Kidney epithelial cell (primary cell): Measurements from ENCODE around the gene CHPF2. TPM values are rescaled to one million over a fixed set of nuclear protein-coding genes. Genes with fewer than 3 reads are reported as not detected.

ENCODE experiments used
- DNase-seq: peaks from one replicate; pipeline ENCODE4 v3.0.0-alpha.2; 2010; ENCODE audit warnings: low read depth
- H3K27me3 ChIP-seq: 2 replicates; pipeline ENCODE4 v1.6.0; 2011; ENCODE audit warnings: low read length; ENCODE audit not compliant: control insufficient read depth, insufficient read depth
- H3K36me3 ChIP-seq: 2 replicates; pipeline ENCODE4 v1.5.1; 2011; ENCODE audit warnings: low read length; ENCODE audit not compliant: control insufficient read depth, insufficient read depth
- H3K4me3 ChIP-seq: 2 replicates; pipeline ENCODE4 v1.5.1; 2011; ENCODE audit warnings: low read depth, mild to moderate bottlenecking, control low read depth, low read length
- CTCF ChIP-seq: IDR thresholded peaks from 2 replicates; pipeline ENCODE4 v1.5.1; 2011; ENCODE audit warnings: mild to moderate bottlenecking, moderate library complexity, low read length, control low read depth, inconsistent platforms; ENCODE audit not compliant: insufficient read depth, poor library complexity, severe bottlenecking
- total RNA-seq: library from RNA; depleted of rRNA; stranded (reverse); fragments of >200 nt; gene quantifications from 2 replicates; pipeline ENCODE4 v1.2.3, GENCODE V29; 2015

The CHPF2 gene
- total RNA-seq, 1 donor from 2014 or later, result 60.0 TPM

GRCh38 chr7:151286148-151286547, 53.9 kb downstream of the CHPF2 start:
- no peak for TF ChIP-seq CTCF
- Histone ChIP-seq H3K27me3 (peaks cover 13% of the 10 kb centered on the region), H3K36me3 (no peaks in the 10 kb centered on the region), H3K4me3 (no peak overlapping the region)
- DNase-seq, result no peak

Other genes starting within 250 kb of the CHPF2 start
- 1.0 and 3.1 TPM in 2 replicates for gene NOS3, start 241.5 kb upstream of the CHPF2 start, total RNA-seq
- 0.55 and 2.1 TPM in 2 replicates for gene ATG9B, start 208.0 kb upstream of the CHPF2 start, total RNA-seq
- gene ABCB8, start 204.0 kb upstream of the CHPF2 start, total RNA-seq, result 36.8 and 37.1 TPM in 2 replicates
- gene ASIC3, start 184.0 kb upstream of the CHPF2 start, total RNA-seq, result 0.04 and 0.41 TPM in 2 replicates
- 21.5 and 27.0 TPM in 2 replicates for gene CDK5, start 174.6 kb upstream of the CHPF2 start, total RNA-seq
- 166 and 201 TPM in 2 replicates for gene SLC4A2, start 172.9 kb upstream of the CHPF2 start, total RNA-seq
- gene FASTK, start 151.7 kb upstream of the CHPF2 start, total RNA-seq, result 70.9 and 71.7 TPM in 2 replicates
- gene TMUB1, start 149.0 kb upstream of the CHPF2 start, total RNA-seq, result 46.3 and 66.0 TPM in 2 replicates
- 77.4 and 92.8 TPM in 2 replicates for gene AGAP3, start 146.0 kb upstream of the CHPF2 start, total RNA-seq
- gene GBX1, start 64.8 kb upstream of the CHPF2 start, total RNA-seq, result not detected in 2 replicates
- gene ASB10, start 45.2 kb upstream of the CHPF2 start, total RNA-seq, result not detected in 2 replicates
- gene H2BK1, start 22.0 kb upstream of the CHPF2 start, total RNA-seq, result not detected in 2 replicates
- gene ABCF2, start 5.3 kb upstream of the CHPF2 start, total RNA-seq, result 75.4 and 78.9 TPM in 2 replicates
- gene SMARCD3, start 16.2 kb downstream of the CHPF2 start, total RNA-seq, result 12.6 and 28.7 TPM in 2 replicates
- 48.5 and 60.2 TPM in 2 replicates for gene NUB1, start 109.3 kb downstream of the CHPF2 start, total RNA-seq
- gene WDR86, start 177.6 kb downstream of the CHPF2 start, total RNA-seq, result 19.6 and 22.7 TPM in 2 replicates
- gene CRYGN, start 207.7 kb downstream of the CHPF2 start, total RNA-seq, result 0.84 and 2.1 TPM in 2 replicates